ENCODE data around the gene GABRB1. TPM values are rescaled to one million over a fixed set of nuclear protein-coding genes. Genes with fewer than 3 reads are reported as not detected.

The GABRB1 gene
- total and polyA plus RNA-seq, 2 donors (not counting 3 experiments of a cell fraction or from before 2014, with no cell fraction given), result not detected

GRCh38 chr4:47032405-47033106 lies 1.2 kb downstream of the GABRB1 start:
- Histone ChIP-seq H3K27ac (ENCODE audit: insufficient read depth, low read depth, low read length) (no peak overlapping the region), H3K9me1 (replicated peaks; ENCODE audit: control insufficient read depth, extremely low read depth, insufficient read depth, low read length) (no peaks in the 10 kb centered on the region), H4K20me1 (replicated peaks; ENCODE audit: control insufficient read depth, extremely low read depth, insufficient read depth, low read length) (no peaks in the 10 kb centered on the region), H3K36me3 (ENCODE audit: control insufficient read depth in 2 of 2, extremely low read depth in 1 of 2, insufficient read depth in 2 of 2, low read length in 2 of 2) (no peaks in the 10 kb centered on the region), H3K79me2 (ENCODE audit: control insufficient read depth, insufficient read depth, low read length) (no peaks in the 10 kb centered on the region), H2AFZ (ENCODE audit: low read depth, low read length) (peak overlapping the region; percentile 83), H3K9me3 (replicated peaks; ENCODE audit: control insufficient read depth, insufficient read depth, low read length) (no peaks in the 10 kb centered on the region), H3K4me2 (ENCODE audit: insufficient read depth, low read length) (peak overlapping the region; percentile 88), H3K9ac (replicated peaks; ENCODE audit: extremely low read depth, insufficient read depth, low read length) (no peak overlapping the region), H3K4me3 (replicated peaks in 1 of 3; ENCODE audit: insufficient read depth in 1 of 3, low read depth in 1 of 3, low read length in 3 of 3) (peak overlapping the region; percentile 2 to 74 (median 30)), H3K27me3 (ENCODE audit: control insufficient read depth in 2 of 2, insufficient read depth in 2 of 2, low read length in 2 of 2) (peaks cover 11 to 32% of the 10 kb centered on the region in 2 experiments), H3K4me1 (ENCODE audit: control insufficient read depth, extremely low read depth, insufficient read depth, low read length) (peaks cover 14% of the 10 kb centered on the region)
- dilution Hi-C loops (cut with MboI; ENCODE audit: extremely low pct_ligation_motif_present, low sequenced_read_pairs) (no loop called here), intact Hi-C loops (cut with micrococcal nuclease) (loop anchor here (1.0 kb wide), 2 partner anchors 100 to 188 kb away; no protein-coding TSS in a partner anchor)
- ChIA-PET POLR2A (no interaction called here), CTCF (interaction anchor here (0.6 to 3.1 kb wide), 15 partner anchors 9 to 188 kb away, joined by 3 to 19 read pairs (median 4); no protein-coding TSS in a partner anchor)
- no TSS peak for BruUV-seq (replicated peaks)
- DNase-seq (ENCODE audit: low read depth, low spot score) (peak; percentile 38), FAIRE-seq (peak; percentile 76)
- TF ChIP-seq CTCF (IDR thresholded peaks at IDR 0.05; ENCODE audit: extremely low read depth in 1 of 2, insufficient read depth in 1 of 2, low read depth in 1 of 2, low read length in 2 of 2) (peak; percentile 80 to 96), MYC (IDR thresholded peaks at IDR 0.05; ENCODE audit: low read depth, low read length) (no peak)

GRCh38 chr4:47038263-47038662 lies 6.9 kb downstream of the GABRB1 start:
- Histone ChIP-seq H3K27ac (ENCODE audit: insufficient read depth, low read depth, low read length) (no peak overlapping the region), H4K20me1 (replicated peaks; ENCODE audit: control insufficient read depth, extremely low read depth, insufficient read depth, low read length) (no peaks in the 10 kb centered on the region), H3K4me1 (ENCODE audit: control insufficient read depth, extremely low read depth, insufficient read depth, low read length) (no peaks in the 10 kb centered on the region), H2AFZ (ENCODE audit: low read depth, low read length) (no peak overlapping the region), H3K79me2 (ENCODE audit: control insufficient read depth, insufficient read depth, low read length) (no peaks in the 10 kb centered on the region), H3K36me3 (ENCODE audit: control insufficient read depth in 2 of 2, extremely low read depth in 1 of 2, insufficient read depth in 2 of 2, low read length in 2 of 2) (no peaks in the 10 kb centered on the region), H3K4me3 (replicated peaks in 1 of 3; ENCODE audit: insufficient read depth in 1 of 3, low read depth in 1 of 3, low read length in 3 of 3) (no peak overlapping the region), H3K9me1 (replicated peaks; ENCODE audit: control insufficient read depth, extremely low read depth, insufficient read depth, low read length) (no peaks in the 10 kb centered on the region), H3K9me3 (replicated peaks; ENCODE audit: control insufficient read depth, insufficient read depth, low read length) (no peaks in the 10 kb centered on the region), H3K9ac (replicated peaks; ENCODE audit: extremely low read depth, insufficient read depth, low read length) (no peak overlapping the region), H3K4me2 (ENCODE audit: insufficient read depth, low read length) (no peak overlapping the region), H3K27me3 (ENCODE audit: control insufficient read depth in 2 of 2, insufficient read depth in 2 of 2, low read length in 2 of 2) (peaks cover 2 to 16% of the 10 kb centered on the region in 2 experiments)
- dilution Hi-C loops (cut with MboI; ENCODE audit: extremely low pct_ligation_motif_present, low sequenced_read_pairs), result no loop called here
- FAIRE-seq (no peak), DNase-seq (ENCODE audit: low read depth, low spot score) (no peak)
- intact Hi-C loops (cut with micrococcal nuclease), result no loop called here
- POLR2A ChIA-PET, result no interaction called here
- TF ChIP-seq JUN (IDR thresholded peaks at IDR 0.05; ENCODE audit: borderline replicate concordance, insufficient read depth, insufficient read length, low read depth) (no peak), CTCF (IDR thresholded peaks at IDR 0.05; ENCODE audit: extremely low read depth in 1 of 2, insufficient read depth in 1 of 2, low read depth in 1 of 2, low read length in 2 of 2) (no peak), FOS (IDR thresholded peaks at IDR 0.05; ENCODE audit: borderline replicate concordance, insufficient read depth, low read length) (no peak), EZH2 (IDR thresholded peaks at IDR 0.05; ENCODE audit: borderline replicate concordance, low read depth, low read length, severe bottlenecking) (no peak), POLR2A (IDR thresholded peaks at IDR 0.05; ENCODE audit: low read depth, low read length) (no peak), GATA2 (IDR thresholded peaks at IDR 0.05; ENCODE audit: insufficient read depth, insufficient read length, low read depth, low read length) (no peak), MAX (IDR thresholded peaks at IDR 0.05; ENCODE audit: insufficient read depth, insufficient read length) (no peak), MYC (IDR thresholded peaks at IDR 0.05; ENCODE audit: low read depth, low read length) (no peak), POLR2AphosphoS5 (IDR thresholded peaks at IDR 0.05; ENCODE audit: insufficient read depth, low read depth, low read length) (no peak)
- no TSS peak for BruUV-seq (replicated peaks)
- CTCF ChIA-PET, result no interaction called here

All from endothelial cell of umbilical vein (primary cell).